ENCODE data around the gene MRPS23.

The MRPS23 gene

GRCh38 chr17:57873261-57874057 lies 23.6 kb upstream of the MRPS23 start:
- no peak for TF ChIP-seq CTCF (IDR thresholded peaks at IDR 0.05)
- Histone ChIP-seq H3K27ac (peak overlapping the region; percentile 33), H3K27me3 (peaks cover 14% of the 10 kb centered on the region), H3K9me3 (no peaks in the 10 kb centered on the region), H3K4me1 (ENCODE audit: control insufficient read depth in 1 of 2, insufficient read depth in 1 of 2, low read depth in 1 of 2, low read length in 1 of 2) (peaks cover 41 to 44% of the 10 kb centered on the region in 2 experiments), H3K36me3 (peaks cover 39% of the 10 kb centered on the region), H3K4me3 (ENCODE audit: low read depth in 1 of 2, low read length in 1 of 2) (peak overlapping the region in 1 of 2 experiments; percentile 14)

DNA sequence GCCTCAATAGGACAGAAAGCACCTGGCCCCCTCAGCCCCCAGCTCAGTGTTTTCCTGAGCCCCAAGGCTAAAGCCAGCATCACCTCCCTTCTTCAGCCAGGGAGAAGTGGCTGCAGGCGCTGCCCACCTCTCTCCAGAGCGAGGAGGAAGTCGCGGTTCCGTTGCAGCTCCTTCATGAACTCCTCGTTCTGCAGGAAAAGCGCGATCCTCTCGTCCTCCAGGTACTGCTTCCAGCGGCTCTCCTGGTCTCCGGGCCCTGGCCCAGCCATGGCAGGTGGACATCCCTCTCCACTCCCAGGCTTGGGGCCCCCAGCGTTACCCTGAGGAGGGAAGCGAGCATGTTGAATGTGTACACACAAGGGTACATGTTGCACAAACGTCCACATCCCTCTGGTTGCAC lies 22.7 kb upstream of the MRPS23 start:
- Histone ChIP-seq H3K27me3 (peaks cover 14% of the 10 kb centered on the region), H3K36me3 (peaks cover 34% of the 10 kb centered on the region), H3K4me3 (ENCODE audit: low read depth in 1 of 2, low read length in 1 of 2) (peak overlapping the region; percentile 5 to 14), H3K4me1 (ENCODE audit: control insufficient read depth in 1 of 2, insufficient read depth in 1 of 2, low read depth in 1 of 2, low read length in 1 of 2) (peaks cover 50 to 53% of the 10 kb centered on the region in 2 experiments), H3K9me3 (no peaks in the 10 kb centered on the region), H3K27ac (peak overlapping the region; percentile 50)
- no peak for TF ChIP-seq CTCF (IDR thresholded peaks at IDR 0.05)

DNA sequence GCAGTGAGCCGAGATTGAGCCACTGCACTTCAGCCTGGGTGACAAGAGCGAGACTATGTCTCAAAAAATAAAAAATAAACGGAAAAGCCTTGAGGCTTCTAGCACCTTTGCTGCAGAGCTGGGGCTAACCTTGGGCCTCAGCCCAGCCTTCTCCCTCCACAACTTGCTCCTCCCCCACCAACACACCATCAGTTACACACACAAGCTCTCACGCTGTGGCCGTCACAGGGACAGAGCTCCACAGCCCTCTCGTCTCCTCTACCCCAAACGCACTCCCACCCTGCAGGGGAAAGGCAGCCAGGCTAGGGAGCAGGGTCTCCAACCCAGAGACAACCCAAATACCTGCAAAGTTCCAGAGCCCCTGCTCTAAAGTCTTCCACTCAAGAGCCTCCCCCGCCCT lies 22.0 kb upstream of the MRPS23 start:
- no peak for TF ChIP-seq CTCF (IDR thresholded peaks at IDR 0.05)
- Histone ChIP-seq H3K36me3 (peaks cover 30% of the 10 kb centered on the region), H3K4me1 (ENCODE audit: control insufficient read depth in 1 of 2, insufficient read depth in 1 of 2, low read depth in 1 of 2, low read length in 1 of 2) (peaks cover 57 to 60% of the 10 kb centered on the region in 2 experiments), H3K9me3 (no peaks in the 10 kb centered on the region), H3K27me3 (peaks cover 14% of the 10 kb centered on the region), H3K27ac (peak overlapping the region; percentile 50), H3K4me3 (ENCODE audit: low read depth in 1 of 2, low read length in 1 of 2) (no peak overlapping the region)

GRCh38 chr17:57871155-57871554 lies 21.3 kb upstream of the MRPS23 start:
- Histone ChIP-seq H3K27ac (no peak overlapping the region), H3K36me3 (peaks cover 23% of the 10 kb centered on the region), H3K4me1 (ENCODE audit: control insufficient read depth in 1 of 2, insufficient read depth in 1 of 2, low read depth in 1 of 2, low read length in 1 of 2) (peaks cover 57 to 61% of the 10 kb centered on the region in 2 experiments), H3K4me3 (ENCODE audit: low read depth in 1 of 2, low read length in 1 of 2) (no peak overlapping the region), H3K9me3 (no peaks in the 10 kb centered on the region), H3K27me3 (peaks cover 14% of the 10 kb centered on the region)
- TF ChIP-seq CTCF (IDR thresholded peaks at IDR 0.05), result no peak

DNA sequence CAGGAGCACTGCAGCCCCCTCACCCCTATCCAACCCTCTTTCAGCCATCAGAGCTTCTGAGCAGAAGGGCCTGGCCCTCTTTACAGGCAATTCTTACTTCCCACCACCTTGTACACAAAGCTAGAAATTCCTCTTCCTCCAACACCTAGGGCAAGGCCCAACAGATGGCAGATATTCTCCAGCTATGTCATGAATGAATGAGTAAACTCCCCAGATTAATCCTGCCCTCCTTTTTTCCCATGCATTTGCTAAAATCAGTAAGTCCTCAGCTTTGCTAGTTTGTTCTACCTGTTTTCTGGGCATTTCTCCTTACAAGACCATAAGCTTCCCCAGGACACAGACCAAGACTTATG lies 20.4 kb upstream of the MRPS23 start:
- no peaks in the 10 kb centered on the region for H3K9me3 ChIP-seq
- no peak for TF ChIP-seq CTCF (IDR thresholded peaks at IDR 0.05)
- H3K4me1 ChIP-seq (ENCODE audit: control insufficient read depth in 1 of 2, insufficient read depth in 1 of 2, low read depth in 1 of 2, low read length in 1 of 2), result peaks cover 56 to 61% of the 10 kb centered on the region in 2 experiments
- peaks cover 17% of the 10 kb centered on the region for H3K36me3 ChIP-seq
- no peak overlapping the region for H3K27ac ChIP-seq
- H3K27me3 ChIP-seq, result peaks cover 14% of the 10 kb centered on the region
- no peak overlapping the region for H3K4me3 ChIP-seq (ENCODE audit: low read depth in 1 of 2, low read length in 1 of 2)
